B cell (primary cell): Measurements from ENCODE around the gene LENG8.

Experiments
- CTCF ChIP-seq: fragments of 200-600 bp; IDR thresholded peaks from one replicate; pipeline ENCODE4 v1.8.0; 2022; ENCODE audit warnings: antibody characterized with exemption, mild to moderate bottlenecking
- EZH2 ChIP-seq: IDR thresholded peaks from 2 replicates; pipeline ENCODE4 v1.6.1; 2012; ENCODE audit warnings: borderline replicate concordance, low read depth, mild to moderate bottlenecking, moderate library complexity, low read length; ENCODE audit not compliant: insufficient read depth, poor library complexity, severe bottlenecking

- no peak for TF ChIP-seq CTCF
- no peak for TF ChIP-seq EZH2
Measured at GRCh38 chr19:54461613-54462012, 12.6 kb downstream of the LENG8 start.
